HG03432 (cell line): ENCODE measurements around the gene SLC16A1.
A peak's percentile ranks its signal among the peaks of the same experiment; 100 is the strongest.
"Not testable (repeated sequence)": the region's sequence is repeated elsewhere in the genome, so short reads cannot be mapped to it uniquely, and the experiment has no call there.

Source experiments
- ATAC-seq: cut with Tn5 transposase; IDR thresholded peaks from one replicate; pipeline ENCODE4 v1.9.1; 2021; ENCODE audit warnings: mild to moderate bottlenecking, moderate library complexity; ENCODE audit not compliant: unreplicated experiment

Gene SLC16A1

GRCh38 chr1:112971006-112971405 lies 15.0 kb upstream of the SLC16A1 start:
- ATAC-seq = no peak

GRCh38 chr1:112964347-112964746 lies 8.4 kb upstream of the SLC16A1 start:
- ATAC-seq = no peak

- ATAC-seq = no peak
Observed at GRCh38 chr1:112961072-112961471, 5.1 kb upstream of the SLC16A1 start.

GRCh38 chr1:112960384-112960783 lies 4.4 kb upstream of the SLC16A1 start:
- ATAC-seq = no peak

GRCh38 chr1:112958236-112958635 lies 2.2 kb upstream of the SLC16A1 start:
- ATAC-seq = not testable (repeated sequence)

- ATAC-seq = peak; percentile 50
Observed at GRCh38 chr1:112957133-112957812, 1.3 kb upstream of the SLC16A1 start.

GRCh38 chr1:112956544-112957132 lies 642 bp upstream of the SLC16A1 start:
- ATAC-seq = peak; percentile 5

GRCh38 chr1:112954945-112955772 lies 837 bp downstream of the SLC16A1 start:
- peak; percentile 18 for ATAC-seq

- ATAC-seq = no peak
Observed at GRCh38 chr1:112954017-112954650, 1.9 kb downstream of the SLC16A1 start.

GRCh38 chr1:112950426-112950825 lies 5.6 kb downstream of the SLC16A1 start:
- ATAC-seq = no peak

GRCh38 chr1:112946683-112947082 lies 9.3 kb downstream of the SLC16A1 start:
- ATAC-seq = no peak

GRCh38 chr1:112939810-112940209 lies 16.2 kb downstream of the SLC16A1 start:
- ATAC-seq = no peak

- no peak for ATAC-seq
Observed at GRCh38 chr1:112938210-112938609, 17.8 kb downstream of the SLC16A1 start.

- no peak for ATAC-seq
Observed at GRCh38 chr1:112937495-112937894, 18.5 kb downstream of the SLC16A1 start.

GRCh38 chr1:112937070-112937469 lies 18.9 kb downstream of the SLC16A1 start:
- ATAC-seq = no peak

GRCh38 chr1:112935461-112936111 lies 20.4 kb downstream of the SLC16A1 start:
- no peak for ATAC-seq

- no peak for ATAC-seq
Observed at GRCh38 chr1:112934577-112934976, 21.4 kb downstream of the SLC16A1 start.

GRCh38 chr1:112933820-112934571 lies 22.0 kb downstream of the SLC16A1 start:
- no peak for ATAC-seq

- ATAC-seq = no peak
Observed at GRCh38 chr1:112929979-112930378, 26.0 kb downstream of the SLC16A1 start.

GRCh38 chr1:112927462-112927990 lies 28.5 kb downstream of the SLC16A1 start:
- ATAC-seq = no peak
